C4-2B (cell line): Measurements from ENCODE around the gene ARHGAP10.

Source experiments
- ZFX ChIP-seq: fragments of 450-650 bp; IDR thresholded peaks from 2 replicates; pipeline ENCODE4 v1.6.1; 2017
- TF ChIP-seq, protein P1 (sequence below): fragments of 450-650 bp; conservative IDR thresholded peaks from 2 replicates; pipeline ENCODE4 v1.5.1; 2017; ENCODE audit warnings: mild to moderate bottlenecking

DNA sequence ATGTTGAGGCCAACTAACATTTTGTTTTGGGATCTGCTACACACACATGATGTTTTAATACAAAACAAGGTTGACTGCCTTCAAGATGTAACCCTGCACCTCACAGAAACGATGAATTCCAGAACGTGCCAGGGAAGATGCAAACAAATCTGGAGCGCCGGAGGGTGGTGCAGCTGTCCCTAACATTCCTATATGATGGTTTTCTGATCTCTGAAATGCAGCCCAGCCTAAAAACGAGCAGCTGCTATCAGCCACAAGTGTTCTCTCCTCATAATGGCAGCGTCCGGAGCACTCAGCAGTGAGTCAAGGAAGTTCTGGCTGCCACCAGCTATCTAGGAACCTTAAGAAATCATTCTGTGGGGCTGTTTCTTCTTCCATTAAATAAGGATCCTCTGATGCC, 376.9 kb downstream of the ARHGAP10 start:
- TF ChIP-seq, protein P1, sequence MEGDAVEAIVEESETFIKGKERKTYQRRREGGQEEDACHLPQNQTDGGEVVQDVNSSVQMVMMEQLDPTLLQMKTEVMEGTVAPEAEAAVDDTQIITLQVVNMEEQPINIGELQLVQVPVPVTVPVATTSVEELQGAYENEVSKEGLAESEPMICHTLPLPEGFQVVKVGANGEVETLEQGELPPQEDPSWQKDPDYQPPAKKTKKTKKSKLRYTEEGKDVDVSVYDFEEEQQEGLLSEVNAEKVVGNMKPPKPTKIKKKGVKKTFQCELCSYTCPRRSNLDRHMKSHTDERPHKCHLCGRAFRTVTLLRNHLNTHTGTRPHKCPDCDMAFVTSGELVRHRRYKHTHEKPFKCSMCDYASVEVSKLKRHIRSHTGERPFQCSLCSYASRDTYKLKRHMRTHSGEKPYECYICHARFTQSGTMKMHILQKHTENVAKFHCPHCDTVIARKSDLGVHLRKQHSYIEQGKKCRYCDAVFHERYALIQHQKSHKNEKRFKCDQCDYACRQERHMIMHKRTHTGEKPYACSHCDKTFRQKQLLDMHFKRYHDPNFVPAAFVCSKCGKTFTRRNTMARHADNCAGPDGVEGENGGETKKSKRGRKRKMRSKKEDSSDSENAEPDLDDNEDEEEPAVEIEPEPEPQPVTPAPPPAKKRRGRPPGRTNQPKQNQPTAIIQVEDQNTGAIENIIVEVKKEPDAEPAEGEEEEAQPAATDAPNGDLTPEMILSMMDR = no peak
- no peak for TF ChIP-seq ZFX
